Right ventricle myocardium superior (tissue), 1 donor: ENCODE results near the gene PRSS23. TPM values are rescaled to one million over a fixed set of nuclear protein-coding genes. Genes with fewer than 3 reads are reported as not detected.
A peak's percentile ranks its signal among the peaks of the same experiment; 100 is the strongest.

ENCODE experiments used
- ATAC-seq: fragments of 200-7000 bp; cut with Tn5 transposase; one replicate; pipeline ENCODE4 v1.9.1; 2020; ENCODE audit warnings: mild to moderate bottlenecking; ENCODE audit not compliant: poor library complexity
- DNase-seq: peaks from one replicate; pipeline ENCODE4 v3.0.0-alpha.2; 2020
- intact Hi-C: fragments of 100-400 bp; cut with DNase I; formaldehyde crosslinking; loops from one replicate; pipeline ENCODE4 v1.11.2; 2022
- total RNA-seq: library from RNA; stranded (reverse); fragmentation: NEBNext Ultra II Directional; extraction: Animal tissue kit (Norgen Biotek cat#: 25700); gene quantifications from one replicate; pipeline ENCODE4 v1.2.1, GENCODE V29; 2021
- donor health status: DM: no; HTN: yes; CAD: no; lungs with severe emphysema.

The PRSS23 gene
- total RNA-seq, 1 donor from 2014 or later, result 4.1 TPM

GRCh38 chr11:86787018-86787536 is 13.3 kb upstream of the PRSS23 start:
- ATAC-seq (no peak), DNase-seq (no peak)
- intact Hi-C loops, result no loop called here

GRCh38 chr11:86787656-86788055 is 12.7 kb upstream of the PRSS23 start:
- intact Hi-C loops, result no loop called here
- no peak for ATAC-seq

GRCh38 chr11:86790195-86790725 is 10.1 kb upstream of the PRSS23 start:
- ATAC-seq, result no peak
- intact Hi-C loops, result no loop called here
- no peak for DNase-seq

More at GRCh38 chr11:86787656-86788055, 12.7 kb upstream of the PRSS23 start:
- DNase-seq, result no peak

- DNase-seq (no peak), ATAC-seq (no peak)
- intact Hi-C loops, result no loop called here
These were observed 9.2 kb upstream of the PRSS23 start for GRCh38 chr11:86790867-86791849.

- no peak for DNase-seq
- ATAC-seq, result no peak
- intact Hi-C loops, result no loop called here
These were observed 8.2 kb upstream of the PRSS23 start for GRCh38 chr11:86792150-86792549.

GRCh38 chr11:86793307-86793706 is 7.0 kb upstream of the PRSS23 start:
- DNase-seq (no peak), ATAC-seq (no peak)
- intact Hi-C loops, result no loop called here

GRCh38 chr11:86795511-86795910 is 4.8 kb upstream of the PRSS23 start:
- ATAC-seq (no peak), DNase-seq (no peak)
- intact Hi-C loops, result no loop called here

GRCh38 chr11:86795949-86796348 is 4.4 kb upstream of the PRSS23 start:
- ATAC-seq (no peak), DNase-seq (no peak)
- intact Hi-C loops, result no loop called here

GRCh38 chr11:86797133-86797532 is 3.2 kb upstream of the PRSS23 start:
- ATAC-seq, result no peak
- intact Hi-C loops, result no loop called here

GRCh38 chr11:86798988-86799387 is 1.4 kb upstream of the PRSS23 start:
- intact Hi-C loops, result no loop called here
- DNase-seq (no peak), ATAC-seq (no peak)

More at GRCh38 chr11:86797133-86797532, 3.2 kb upstream of the PRSS23 start:
- no peak for DNase-seq

GRCh38 chr11:86799680-86800075 is 664 bp upstream of the PRSS23 start:
- no peak for DNase-seq
- intact Hi-C loops, result loop anchor here (10.0 kb wide), 1 partner anchor 175 kb away; no protein-coding TSS in a partner anchor
- peak; percentile 32 for ATAC-seq

GRCh38 chr11:86800960-86801272 is 574 bp downstream of the PRSS23 start:
- intact Hi-C loops, result loop anchor here (10.0 kb wide), 1 partner anchor 176 kb away; no protein-coding TSS in a partner anchor
- ATAC-seq (no peak), DNase-seq (no peak)

- no peak for ATAC-seq
- DNase-seq, result no peak
- intact Hi-C loops, result loop anchor here (10.0 kb wide), 1 partner anchor 177 kb away; no protein-coding TSS in a partner anchor
These were observed 1.0 kb downstream of the PRSS23 start for GRCh38 chr11:86801364-86801763.

GRCh38 chr11:86802146-86802545 is 1.8 kb downstream of the PRSS23 start:
- intact Hi-C loops, result loop anchor here (10.0 kb wide), 1 partner anchor 177 kb away; no protein-coding TSS in a partner anchor
- DNase-seq (no peak), ATAC-seq (no peak)

GRCh38 chr11:86802601-86803051 is 2.3 kb downstream of the PRSS23 start:
- no peak for DNase-seq
- peak; percentile 55 for ATAC-seq
- intact Hi-C loops, result loop anchor here (10.0 kb wide), 1 partner anchor 178 kb away; no protein-coding TSS in a partner anchor

- no peak for ATAC-seq
- DNase-seq, result no peak
- intact Hi-C loops, result loop anchor here (10.0 kb wide), 1 partner anchor 179 kb away; no protein-coding TSS in a partner anchor
These were observed 3.0 kb downstream of the PRSS23 start for GRCh38 chr11:86803136-86804045.

- ATAC-seq, result no peak
- no peak for DNase-seq
- intact Hi-C loops, result loop anchor here (10.0 kb wide), 1 partner anchor 180 kb away; no protein-coding TSS in a partner anchor
These were observed 4.6 kb downstream of the PRSS23 start for GRCh38 chr11:86804951-86805350.

GRCh38 chr11:86805873-86806310 is 5.5 kb downstream of the PRSS23 start:
- intact Hi-C loops, result loop anchor here (10.0 kb wide), 1 partner anchor 181 kb away; no protein-coding TSS in a partner anchor
- DNase-seq, result no peak
- peak; percentile 67 for ATAC-seq
